Osteoblast (primary cell): ENCODE results near the gene PBX4. TPM values are rescaled to one million over a fixed set of nuclear protein-coding genes. Genes with fewer than 3 reads are reported as not detected.

Source experiments
- DNase-seq: peaks from one replicate; pipeline ENCODE4 v3.0.0; 2011; ENCODE audit warnings: low spot score, mixed read lengths; ENCODE audit not compliant: insufficient read length; ENCODE audit errors: missing footprints
- H2AFZ ChIP-seq: 2 replicates; pipeline ENCODE4 v1.6.0; 2011; ENCODE audit warnings: mild to moderate bottlenecking, low read length
- H3K27ac ChIP-seq: 2 replicates; pipeline ENCODE4 v1.5.1; 2011; ENCODE audit warnings: mild to moderate bottlenecking, low read depth, low read length, moderate library complexity
- H3K27me3 ChIP-seq: 2 replicates; pipeline ENCODE4 v1.6.0; 2012; ENCODE audit warnings: mild to moderate bottlenecking, control low read depth, inconsistent platforms, low read length, moderate library complexity; ENCODE audit not compliant: insufficient read depth
- H3K36me3 ChIP-seq: 2 replicates; pipeline ENCODE4 v1.5.1; 2011; ENCODE audit warnings: mild to moderate bottlenecking, low read length, control low read depth, moderate library complexity; ENCODE audit not compliant: insufficient read depth
- H3K4me1 ChIP-seq: 2 replicates; pipeline ENCODE4 v1.5.1; 2011; ENCODE audit warnings: mild to moderate bottlenecking, low read length, control low read depth, moderate library complexity; ENCODE audit not compliant: insufficient read depth
- H3K4me2 ChIP-seq: 2 replicates; pipeline ENCODE4 v1.6.0; 2011; ENCODE audit warnings: mild to moderate bottlenecking, low read length; ENCODE audit not compliant: insufficient read depth
- H3K4me3 ChIP-seq: fragments of 200-600 bp; sonication (generic); 3 replicates; pipeline ENCODE4 v1.5.1; 2012; ENCODE audit warnings: mild to moderate bottlenecking, low read length, inconsistent platforms; ENCODE audit not compliant: insufficient read depth
- H3K79me2 ChIP-seq: 2 replicates; pipeline ENCODE4 v1.6.0; 2012; ENCODE audit warnings: mild to moderate bottlenecking, low read length, control low read depth, inconsistent platforms; ENCODE audit not compliant: insufficient read depth
- H3K9me3 ChIP-seq: 2 replicates; pipeline ENCODE4 v1.5.1; 2011; ENCODE audit warnings: low read depth, low read length, control low read depth
- H4K20me1 ChIP-seq: 2 replicates; pipeline ENCODE4 v1.6.0; 2012; ENCODE audit warnings: mild to moderate bottlenecking, low read length, control low read depth; ENCODE audit not compliant: insufficient read depth
- CTCF ChIP-seq: IDR thresholded peaks from 2 replicates; pipeline ENCODE4 v1.5.1; 2011; ENCODE audit warnings: mild to moderate bottlenecking, low read depth, low read length, moderate library complexity; ENCODE audit errors: extremely low read depth
- total RNA-seq: library from RNA; depleted of rRNA; stranded (reverse); fragments of >200 nt; gene quantifications from 2 replicates; pipeline ENCODE4 v1.2.3, GENCODE V29; 2012

Gene PBX4
- total RNA-seq, 1 donor = 0.36 TPM

DNA sequence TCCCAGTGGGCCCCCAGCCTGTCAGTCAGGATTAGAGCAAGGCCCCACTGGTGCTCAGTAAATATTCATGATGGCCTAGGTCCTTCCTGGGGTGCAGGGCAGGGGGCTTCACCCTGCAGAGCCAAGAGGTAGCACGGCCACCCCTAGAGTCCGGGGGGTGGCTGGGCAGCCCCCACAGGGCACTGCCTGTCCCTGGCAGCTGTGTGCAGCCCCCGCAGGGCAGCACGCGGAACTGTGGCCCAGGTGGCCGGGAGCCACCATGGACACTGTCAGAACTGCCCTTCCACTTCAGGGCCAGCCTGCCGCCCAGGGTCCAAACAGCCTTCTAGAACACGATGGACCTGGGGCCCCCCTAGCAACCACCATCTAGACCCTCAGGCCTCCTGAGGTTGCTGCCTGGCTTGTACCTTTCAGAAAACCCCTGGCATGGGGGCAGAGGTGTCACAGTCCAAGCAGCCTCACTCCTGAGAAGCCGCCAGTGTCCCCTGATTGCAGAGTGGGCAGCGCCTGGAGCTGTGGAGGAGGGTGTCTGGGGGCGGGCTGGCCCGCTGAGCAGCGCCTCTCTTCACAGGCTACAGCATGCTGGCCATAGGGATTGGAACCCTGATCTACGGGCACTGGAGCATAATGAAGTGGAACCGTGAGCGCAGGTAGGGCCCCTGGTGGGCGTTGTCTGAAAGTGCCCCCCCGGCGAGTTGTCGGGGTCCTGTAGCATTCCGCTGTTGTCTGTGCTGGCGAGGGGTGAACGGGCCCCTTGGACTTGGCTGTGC is 92.7 kb downstream of the PBX4 start:
- Histone ChIP-seq H2AFZ (no peak overlapping the region), H3K9me3 (no peaks in the 10 kb centered on the region), H3K36me3 (peaks cover 12% of the 10 kb centered on the region), H3K4me2 (no peak overlapping the region), H3K4me1 (peaks cover 5% of the 10 kb centered on the region), H3K27me3 (no peaks in the 10 kb centered on the region), H3K27ac (no peak overlapping the region), H3K4me3 (no peak overlapping the region), H3K79me2 (peaks cover 43% of the 10 kb centered on the region), H4K20me1 (peaks cover 36% of the 10 kb centered on the region)
- TF ChIP-seq CTCF = no peak
- DNase-seq = peak; percentile 71

DNA sequence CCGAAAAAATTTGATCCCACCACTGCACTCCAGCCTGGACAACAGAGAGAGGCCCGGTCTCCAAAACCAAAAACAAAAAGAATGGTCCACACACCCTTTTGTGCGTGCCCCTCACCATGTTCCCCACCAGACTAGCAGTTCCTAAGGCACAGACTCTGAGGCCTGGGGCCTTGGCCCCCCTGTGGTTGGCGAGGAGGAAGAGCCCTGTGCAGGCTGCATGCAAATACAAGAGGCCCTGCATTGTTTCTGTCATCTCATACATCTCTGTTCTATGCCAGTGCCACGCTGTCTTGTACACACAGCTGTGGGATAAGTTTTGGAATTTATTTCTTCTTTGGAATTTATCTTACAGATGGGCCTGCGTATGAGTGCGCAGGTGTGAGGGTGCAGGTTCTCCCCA is 94.4 kb downstream of the PBX4 start:
- no peaks in the 10 kb centered on the region for H3K9me3 ChIP-seq
- no peak for TF ChIP-seq CTCF

GRCh38 chr19:19523177-19523576 is 95.3 kb downstream of the PBX4 start:
- Histone ChIP-seq H3K4me3 (no peak overlapping the region), H3K27me3 (no peaks in the 10 kb centered on the region), H3K27ac (no peak overlapping the region), H2AFZ (no peak overlapping the region), H3K4me1 (no peaks in the 10 kb centered on the region), H3K9me3 (no peaks in the 10 kb centered on the region), H3K36me3 (peaks cover 25% of the 10 kb centered on the region), H3K79me2 (peaks cover 65% of the 10 kb centered on the region), H4K20me1 (peaks cover 43% of the 10 kb centered on the region), H3K4me2 (no peak overlapping the region)
- DNase-seq = no peak
- TF ChIP-seq CTCF = no peak

More for the DNA sequence above, 94.4 kb downstream of the PBX4 start:
- Histone ChIP-seq H3K4me2 (no peak overlapping the region), H3K27me3 (no peaks in the 10 kb centered on the region), H3K4me1 (no peaks in the 10 kb centered on the region), H3K79me2 (peaks cover 60% of the 10 kb centered on the region), H4K20me1 (peaks cover 42% of the 10 kb centered on the region), H3K4me3 (no peak overlapping the region), H3K27ac (no peak overlapping the region), H2AFZ (no peak overlapping the region), H3K36me3 (peaks cover 27% of the 10 kb centered on the region)
- peak; percentile 76 for DNase-seq

DNA sequence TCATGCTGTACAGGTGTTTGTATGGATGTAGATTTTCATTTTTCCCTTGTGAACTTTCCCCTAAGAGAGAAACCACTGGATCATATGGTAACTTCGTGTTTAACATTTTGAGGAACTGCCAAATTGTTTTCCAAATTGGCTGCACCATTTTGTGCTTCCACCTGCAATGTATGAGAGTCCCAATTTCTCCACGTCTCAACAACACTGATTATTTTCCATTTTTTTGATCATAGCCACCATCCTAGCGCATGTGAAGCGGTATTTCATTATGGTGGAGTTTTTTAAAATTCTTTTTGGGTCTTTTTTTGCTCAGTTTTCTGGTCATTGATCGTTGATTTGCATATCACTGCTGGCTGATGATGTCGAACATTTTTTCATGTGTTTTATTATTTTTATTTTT is 97.5 kb downstream of the PBX4 start:
- no peaks in the 10 kb centered on the region for H3K9me3 ChIP-seq
- peaks cover 86% of the 10 kb centered on the region for H3K79me2 ChIP-seq
- no peak overlapping the region for H3K27ac ChIP-seq
- peaks cover 20% of the 10 kb centered on the region for H3K36me3 ChIP-seq
- H4K20me1 ChIP-seq = peaks cover 35% of the 10 kb centered on the region
- no peak overlapping the region for H2AFZ ChIP-seq
- H3K4me1 ChIP-seq = peaks cover 6% of the 10 kb centered on the region
- no peak overlapping the region for H3K4me2 ChIP-seq
- H3K27me3 ChIP-seq = no peaks in the 10 kb centered on the region
- no peak for TF ChIP-seq CTCF
- no peak overlapping the region for H3K4me3 ChIP-seq
- peak; percentile 57 for DNase-seq
